Neural cell (in vitro differentiated cells): ENCODE results near the gene ZNF331. TPM values are rescaled to one million over a fixed set of nuclear protein-coding genes. Genes with fewer than 3 reads are reported as not detected.

Source experiments
- H2AFZ ChIP-seq: fragments of 200-600, 300-800 bp; sonication (generic), shearing (Covaris generic); 2 replicates; pipeline ENCODE4 v1.6.0; 2014; ENCODE audit warnings: low read depth, mild to moderate bottlenecking, antibody characterized with exemption, low read length, moderate library complexity
- H3F3A ChIP-seq: fragments of 200-600 bp; shearing (Covaris generic); 2 replicates; pipeline ENCODE4 v1.6.1; 2016; ENCODE audit warnings: mild to moderate bottlenecking, moderate library complexity, mixed read lengths, antibody characterized with exemption, low read length; ENCODE audit not compliant: insufficient read depth, poor library complexity, severe bottlenecking
- H3K27ac ChIP-seq: fragments of 200-600, 300-800 bp; sonication (generic), shearing (Covaris generic); 2 replicates; pipeline ENCODE4 v1.5.1; 2014; ENCODE audit warnings: mild to moderate bottlenecking, low read length, moderate library complexity
- H3K27me3 ChIP-seq: fragments of 300-800, 200-600 bp; sonication (generic), shearing (Covaris generic); 2 replicates; pipeline ENCODE4 v1.6.0; 2014; ENCODE audit warnings: mild to moderate bottlenecking, low read depth, low read length, moderate library complexity; ENCODE audit not compliant: insufficient read depth
- H3K36me3 ChIP-seq: fragments of 300-800, 200-600 bp; sonication (generic), shearing (Covaris generic); 2 replicates; pipeline ENCODE4 v1.5.1; 2014; ENCODE audit warnings: mild to moderate bottlenecking, antibody characterized with exemption, low read length, moderate library complexity; ENCODE audit not compliant: insufficient read depth
- H3K4me2 ChIP-seq: fragments of 300-800, 200-600 bp; sonication (generic), shearing (Covaris generic); 2 replicates; pipeline ENCODE4 v1.6.0; 2014; ENCODE audit warnings: mild to moderate bottlenecking, low read length
- H3K4me3 ChIP-seq: fragments of 300-800, 200-600 bp; sonication (generic), shearing (Covaris generic); 2 replicates; pipeline ENCODE4 v1.5.1; 2014; ENCODE audit warnings: mild to moderate bottlenecking, low read length, moderate library complexity
- H3K79me2 ChIP-seq: fragments of 200-600 bp; shearing (Covaris generic); replicated peaks from 2 replicates; pipeline ENCODE4 v1.6.0; 2014; ENCODE audit warnings: mild to moderate bottlenecking, low read length, moderate library complexity; ENCODE audit not compliant: insufficient read depth
- H3K9ac ChIP-seq: fragments of 300-800, 200-600 bp; sonication (generic), shearing (Covaris generic); 2 replicates; pipeline ENCODE4 v1.6.1; 2016; ENCODE audit warnings: mild to moderate bottlenecking, low read length, mixed read lengths
- H3K9me2 ChIP-seq: fragments of 200-600 bp; shearing (Covaris generic); 2 replicates; pipeline ENCODE4 v1.6.1; 2016; ENCODE audit warnings: mild to moderate bottlenecking, low read length, mixed read lengths; ENCODE audit not compliant: insufficient read depth
- H3K9me3 ChIP-seq: fragments of 200-600, 300-800 bp; sonication (generic), shearing (Covaris generic); 2 replicates; pipeline ENCODE4 v1.6.1; 2016; ENCODE audit warnings: mild to moderate bottlenecking, mixed run types, low read length, moderate library complexity, mixed read lengths
- H4K20me1 ChIP-seq: fragments of 200-600 bp; shearing (Covaris generic); 2 replicates; pipeline ENCODE4 v1.6.1; 2016; ENCODE audit warnings: mild to moderate bottlenecking, mixed run types; ENCODE audit not compliant: insufficient read depth
- EP300 ChIP-seq: fragments of 450-650 bp; conservative IDR thresholded peaks from 2 replicates; pipeline ENCODE4 v1.6.1; 2014; ENCODE audit warnings: antibody characterized with exemption, mild to moderate bottlenecking, moderate library complexity; ENCODE audit not compliant: poor library complexity, severe bottlenecking
- EZH2 ChIP-seq: fragments of 200-600, 300-800 bp; shearing (Covaris generic), sonication (generic); IDR thresholded peaks from 2 replicates; pipeline ENCODE4 v1.6.1; 2014; ENCODE audit warnings: antibody characterized with exemption, low read length, borderline replicate concordance, mild to moderate bottlenecking; ENCODE audit not compliant: insufficient read depth, poor library complexity, severe bottlenecking
- MXI1 ChIP-seq: fragments of 450-650 bp; conservative IDR thresholded peaks from 2 replicates; pipeline ENCODE4 v1.6.1; 2014; ENCODE audit warnings: antibody characterized with exemption, mild to moderate bottlenecking; ENCODE audit not compliant: poor library complexity, severe bottlenecking
- POLR2AphosphoS5 ChIP-seq: IDR thresholded peaks from 2 replicates; pipeline ENCODE4 v1.6.1; 2012
- RAD21 ChIP-seq: fragments of 450-650 bp; conservative IDR thresholded peaks from 2 replicates; pipeline ENCODE4 v1.6.1; 2014; ENCODE audit warnings: antibody characterized with exemption, mild to moderate bottlenecking, moderate library complexity
- SMC3 ChIP-seq: fragments of 450-650 bp; conservative IDR thresholded peaks from 2 replicates; pipeline ENCODE4 v1.6.1; 2014; ENCODE audit warnings: antibody characterized with exemption, mild to moderate bottlenecking, moderate library complexity; ENCODE audit not compliant: poor library complexity
- TAF1 ChIP-seq: IDR thresholded peaks from 2 replicates; pipeline ENCODE4 v1.6.1; 2012; ENCODE audit warnings: low read depth
- polyA plus RNA-seq: library from polyadenylated mRNA; depleted of rRNA; stranded (reverse); fragments of >200 nt; gene quantifications from 2 replicates; pipeline ENCODE4 v1.2.3, GENCODE V29; 2014
- TF ChIP-seq, protein P1 (sequence below): IDR thresholded peaks from 2 replicates; pipeline ENCODE4 v1.6.1; 2012; ENCODE audit warnings: borderline replicate concordance
- TF ChIP-seq, protein P2 (sequence below): fragments of 450-650 bp; IDR thresholded peaks from 2 replicates; pipeline ENCODE4 v1.5.1; 2014; ENCODE audit warnings: antibody characterized with exemption, mild to moderate bottlenecking, moderate library complexity; ENCODE audit not compliant: poor library complexity, severe bottlenecking

ZNF331 gene
- polyA plus RNA-seq, 1 donor from 2014 or later, result 10.7 TPM

DNA sequence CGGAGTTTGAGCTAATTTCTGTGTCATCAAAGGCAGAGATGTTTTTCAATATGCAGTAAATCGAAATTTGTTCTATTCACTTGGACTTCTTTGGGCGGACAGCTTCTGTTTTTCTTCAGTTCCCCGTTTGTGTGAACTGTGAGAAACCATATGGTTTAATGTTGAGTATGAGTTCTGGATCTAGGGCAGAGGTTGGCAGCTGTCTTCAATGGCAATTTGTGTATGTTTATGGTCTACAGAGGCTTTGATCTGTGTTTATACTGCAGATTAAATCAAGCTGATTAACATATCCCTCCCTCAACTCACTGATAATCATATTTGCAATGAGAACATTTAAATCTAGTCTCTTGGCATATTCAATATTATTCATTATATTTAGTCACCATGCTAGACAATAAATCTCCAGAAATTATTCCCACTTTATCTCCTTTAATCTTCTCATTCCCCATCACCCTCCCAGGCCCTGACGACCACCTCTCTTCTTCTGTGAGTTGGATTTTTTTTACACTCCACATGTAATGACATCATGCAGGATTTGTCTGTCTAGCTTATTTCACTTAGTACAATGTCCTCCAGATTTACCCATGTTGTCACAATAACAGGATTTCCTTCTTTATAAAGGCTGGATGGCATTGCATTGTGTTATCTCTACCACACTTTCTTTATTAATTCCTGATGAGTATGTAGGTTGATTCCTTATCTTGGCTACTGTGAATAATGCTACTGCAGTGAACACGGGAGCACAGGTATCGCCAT, 9.0 kb downstream of the ZNF331 start:
- TF ChIP-seq EP300 (no peak), POLR2AphosphoS5 (no peak), MXI1 (no peak), RAD21 (no peak), TAF1 (no peak), SMC3 (no peak), EZH2 (no peak)
- TF ChIP-seq, protein P1, sequence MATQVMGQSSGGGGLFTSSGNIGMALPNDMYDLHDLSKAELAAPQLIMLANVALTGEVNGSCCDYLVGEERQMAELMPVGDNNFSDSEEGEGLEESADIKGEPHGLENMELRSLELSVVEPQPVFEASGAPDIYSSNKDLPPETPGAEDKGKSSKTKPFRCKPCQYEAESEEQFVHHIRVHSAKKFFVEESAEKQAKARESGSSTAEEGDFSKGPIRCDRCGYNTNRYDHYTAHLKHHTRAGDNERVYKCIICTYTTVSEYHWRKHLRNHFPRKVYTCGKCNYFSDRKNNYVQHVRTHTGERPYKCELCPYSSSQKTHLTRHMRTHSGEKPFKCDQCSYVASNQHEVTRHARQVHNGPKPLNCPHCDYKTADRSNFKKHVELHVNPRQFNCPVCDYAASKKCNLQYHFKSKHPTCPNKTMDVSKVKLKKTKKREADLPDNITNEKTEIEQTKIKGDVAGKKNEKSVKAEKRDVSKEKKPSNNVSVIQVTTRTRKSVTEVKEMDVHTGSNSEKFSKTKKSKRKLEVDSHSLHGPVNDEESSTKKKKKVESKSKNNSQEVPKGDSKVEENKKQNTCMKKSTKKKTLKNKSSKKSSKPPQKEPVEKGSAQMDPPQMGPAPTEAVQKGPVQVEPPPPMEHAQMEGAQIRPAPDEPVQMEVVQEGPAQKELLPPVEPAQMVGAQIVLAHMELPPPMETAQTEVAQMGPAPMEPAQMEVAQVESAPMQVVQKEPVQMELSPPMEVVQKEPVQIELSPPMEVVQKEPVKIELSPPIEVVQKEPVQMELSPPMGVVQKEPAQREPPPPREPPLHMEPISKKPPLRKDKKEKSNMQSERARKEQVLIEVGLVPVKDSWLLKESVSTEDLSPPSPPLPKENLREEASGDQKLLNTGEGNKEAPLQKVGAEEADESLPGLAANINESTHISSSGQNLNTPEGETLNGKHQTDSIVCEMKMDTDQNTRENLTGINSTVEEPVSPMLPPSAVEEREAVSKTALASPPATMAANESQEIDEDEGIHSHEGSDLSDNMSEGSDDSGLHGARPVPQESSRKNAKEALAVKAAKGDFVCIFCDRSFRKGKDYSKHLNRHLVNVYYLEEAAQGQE, result no peak
- TF ChIP-seq, protein P2, sequence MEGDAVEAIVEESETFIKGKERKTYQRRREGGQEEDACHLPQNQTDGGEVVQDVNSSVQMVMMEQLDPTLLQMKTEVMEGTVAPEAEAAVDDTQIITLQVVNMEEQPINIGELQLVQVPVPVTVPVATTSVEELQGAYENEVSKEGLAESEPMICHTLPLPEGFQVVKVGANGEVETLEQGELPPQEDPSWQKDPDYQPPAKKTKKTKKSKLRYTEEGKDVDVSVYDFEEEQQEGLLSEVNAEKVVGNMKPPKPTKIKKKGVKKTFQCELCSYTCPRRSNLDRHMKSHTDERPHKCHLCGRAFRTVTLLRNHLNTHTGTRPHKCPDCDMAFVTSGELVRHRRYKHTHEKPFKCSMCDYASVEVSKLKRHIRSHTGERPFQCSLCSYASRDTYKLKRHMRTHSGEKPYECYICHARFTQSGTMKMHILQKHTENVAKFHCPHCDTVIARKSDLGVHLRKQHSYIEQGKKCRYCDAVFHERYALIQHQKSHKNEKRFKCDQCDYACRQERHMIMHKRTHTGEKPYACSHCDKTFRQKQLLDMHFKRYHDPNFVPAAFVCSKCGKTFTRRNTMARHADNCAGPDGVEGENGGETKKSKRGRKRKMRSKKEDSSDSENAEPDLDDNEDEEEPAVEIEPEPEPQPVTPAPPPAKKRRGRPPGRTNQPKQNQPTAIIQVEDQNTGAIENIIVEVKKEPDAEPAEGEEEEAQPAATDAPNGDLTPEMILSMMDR, result no peak
- no peaks in the 10 kb centered on the region for H3K9me3 ChIP-seq
- H3F3A ChIP-seq, result no peaks in the 10 kb centered on the region
- H3K9me2 ChIP-seq, result no peaks in the 10 kb centered on the region
- H2AFZ ChIP-seq, result no peak overlapping the region
- no peaks in the 10 kb centered on the region for H4K20me1 ChIP-seq
- no peak overlapping the region for H3K27ac ChIP-seq
- H3K9ac ChIP-seq, result no peak overlapping the region
- no peak overlapping the region for H3K4me2 ChIP-seq
- H3K36me3 ChIP-seq, result no peaks in the 10 kb centered on the region
- no peaks in the 10 kb centered on the region for H3K27me3 ChIP-seq
- no peaks in the 10 kb centered on the region for H3K79me2 ChIP-seq
- H3K4me3 ChIP-seq, result no peak overlapping the region

DNA sequence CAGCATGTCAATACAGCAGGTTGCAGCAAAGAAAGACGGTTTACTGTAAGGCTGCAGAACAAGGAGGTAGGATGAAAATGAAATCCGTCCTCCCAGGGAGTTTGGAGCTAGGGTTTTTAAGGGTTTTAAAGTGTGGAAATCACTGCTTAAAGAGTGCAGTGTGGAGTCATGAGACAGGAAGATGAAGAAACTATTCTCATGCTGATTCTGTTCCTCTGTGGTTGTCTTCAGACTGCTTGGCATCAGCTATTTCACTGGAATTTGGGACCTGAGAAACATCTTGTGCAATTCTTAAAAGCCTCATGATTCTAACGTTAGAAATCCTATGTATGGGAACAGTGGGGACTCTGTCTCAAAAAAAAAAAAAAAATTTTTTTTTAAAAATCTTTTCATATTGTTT, 11.4 kb downstream of the ZNF331 start:
- Histone ChIP-seq H3K27ac (no peak overlapping the region), H3K27me3 (no peaks in the 10 kb centered on the region), H4K20me1 (no peaks in the 10 kb centered on the region), H3K9ac (no peak overlapping the region), H3K9me2 (no peaks in the 10 kb centered on the region), H3K79me2 (no peaks in the 10 kb centered on the region), H2AFZ (no peak overlapping the region), H3F3A (no peaks in the 10 kb centered on the region), H3K36me3 (no peaks in the 10 kb centered on the region), H3K4me2 (no peak overlapping the region), H3K9me3 (no peaks in the 10 kb centered on the region), H3K4me3 (no peak overlapping the region)
- TF ChIP-seq EZH2, result no peak
